A673 (cell line): ENCODE measurements around the gene CEBPB.

Source experiments
- CTCF ChIP-seq: fragments of 300-800, 200-600 bp; sonication (generic); conservative IDR thresholded peaks from 2 replicates; pipeline ENCODE4 v1.5.1; 2017; ENCODE audit warnings: low read depth, mild to moderate bottlenecking, antibody characterized with exemption, low read length, moderate library complexity, mixed read lengths
- EZH2 ChIP-seq: fragments of 200-600 bp; sonication (generic); IDR thresholded peaks from 2 replicates; pipeline ENCODE4 v1.6.1; 2017; ENCODE audit warnings: borderline replicate concordance, low read depth, mild to moderate bottlenecking, mixed read lengths, antibody characterized with exemption, low read length; ENCODE audit not compliant: poor library complexity, severe bottlenecking

GRCh38 chr20:50231854-50232253 lies 41.2 kb downstream of the CEBPB start:
- TF ChIP-seq CTCF (no peak), EZH2 (no peak)
